ENCODE results near the gene CNTN6.

Gene CNTN6

DNA sequence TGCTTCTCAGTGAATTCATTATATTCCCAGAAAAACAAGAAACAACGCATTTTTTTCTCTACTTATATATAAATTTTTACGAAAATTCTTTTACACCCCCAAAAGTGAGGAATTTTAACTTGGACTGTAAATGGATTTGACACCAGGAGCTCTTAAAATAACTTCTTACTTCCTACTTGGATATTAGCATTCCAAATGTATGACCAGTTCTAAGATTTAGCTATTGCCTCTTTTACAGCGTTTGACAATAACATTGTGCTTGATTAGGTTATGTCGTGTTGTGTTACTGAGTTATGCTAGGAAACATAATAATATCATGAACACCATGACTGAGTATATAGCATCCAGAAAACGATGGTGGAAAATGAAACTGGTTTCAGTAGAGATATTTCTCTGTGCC is 177.0 kb downstream of the CNTN6 start:
- Histone ChIP-seq H3K9me3 (ENCODE audit: control insufficient read depth, low read length) (no peaks in the 10 kb centered on the region), H3K27ac (ENCODE audit: low read depth, low read length, severe bottlenecking) (no peak overlapping the region), H3K4me1 (ENCODE audit: control insufficient read depth, insufficient read depth, low read length, poor library complexity, severe bottlenecking) (no peaks in the 10 kb centered on the region), H3K4me3 (ENCODE audit: extremely low read depth, insufficient read depth, low read length, poor library complexity, severe bottlenecking) (no peak overlapping the region), H3K36me3 (ENCODE audit: control insufficient read depth, insufficient read depth, low read length) (no peaks in the 10 kb centered on the region)
- WGBS, 2 experiments (ENCODE audit: insufficient coverage in 2 of 2), result no CpG with 5 or more reads among the region's 5 CpGs

DNA sequence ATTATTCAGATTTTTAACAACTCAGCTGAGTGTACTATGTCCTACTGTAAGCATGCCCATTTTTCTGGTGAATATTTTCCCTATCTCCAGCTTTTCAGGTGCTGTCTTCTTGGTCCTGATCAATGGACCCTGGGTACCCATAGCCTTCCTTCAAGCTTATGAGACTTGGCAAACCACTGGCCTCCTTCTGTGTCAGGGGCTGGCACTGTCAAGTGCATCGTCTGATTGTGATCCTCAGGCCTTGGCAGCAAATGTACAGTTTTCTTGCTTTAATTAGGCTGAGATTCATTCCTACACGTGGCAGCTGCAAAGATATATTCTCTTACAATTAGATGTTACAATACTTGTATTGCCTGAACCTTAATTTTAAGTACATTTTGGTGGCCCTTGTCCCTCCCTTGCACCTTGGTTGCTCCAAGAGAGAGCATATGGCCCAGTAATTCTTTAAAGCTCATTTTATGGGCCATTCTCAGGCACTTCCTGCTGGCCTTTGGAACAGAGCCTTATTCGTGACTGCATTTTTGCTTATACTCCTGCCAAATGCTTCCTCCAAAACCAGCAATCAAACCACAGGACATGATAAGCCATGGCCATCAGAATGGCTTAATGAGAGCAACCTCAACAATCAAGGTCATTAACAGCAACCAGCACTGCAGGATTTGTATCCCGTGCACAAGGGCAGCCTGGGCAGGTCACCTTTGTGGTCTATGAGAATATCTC is 179.9 kb downstream of the CNTN6 start:
- no peak overlapping the region for H3K27ac ChIP-seq (ENCODE audit: low read depth, low read length, severe bottlenecking)
- H3K9me3 ChIP-seq (ENCODE audit: control insufficient read depth, low read length), result no peaks in the 10 kb centered on the region
- H3K36me3 ChIP-seq (ENCODE audit: control insufficient read depth, insufficient read depth, low read length), result no peaks in the 10 kb centered on the region
- H3K4me1 ChIP-seq (ENCODE audit: control insufficient read depth, insufficient read depth, low read length, poor library complexity, severe bottlenecking), result no peaks in the 10 kb centered on the region
- 67 to 90% methylated on average over 1 to 2 of the region's 4 CpGs for whole genome bisulfite sequencing, 2 experiments (ENCODE audit: insufficient coverage in 2 of 2)
- H3K4me3 ChIP-seq (ENCODE audit: extremely low read depth, insufficient read depth, low read length, poor library complexity, severe bottlenecking), result no peak overlapping the region

DNA sequence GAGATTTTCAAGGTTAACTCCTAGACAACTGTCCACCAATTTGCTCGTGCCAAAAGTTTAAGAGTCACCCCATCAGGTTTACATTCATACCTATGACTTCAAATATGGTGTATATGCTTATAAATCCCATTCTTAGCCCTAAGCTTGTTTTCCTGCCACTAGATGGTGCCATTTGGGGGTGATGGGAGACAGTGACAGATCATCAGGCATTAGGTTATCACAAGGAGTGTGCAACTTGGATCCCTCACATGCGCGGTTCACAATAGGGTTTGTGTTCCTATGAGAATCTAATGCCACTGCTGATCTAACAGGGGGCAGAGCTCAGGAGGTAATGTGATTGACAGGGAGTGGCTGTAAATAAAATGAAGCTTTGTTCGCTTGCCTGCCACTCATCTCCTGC is 182.7 kb downstream of the CNTN6 start:
- no peak overlapping the region for H3K4me3 ChIP-seq (ENCODE audit: extremely low read depth, insufficient read depth, low read length, poor library complexity, severe bottlenecking)
- WGBS, 2 experiments (ENCODE audit: insufficient coverage in 2 of 2), result 53 to 68% methylated on average over 2 of the region's 4 CpGs
- H3K27ac ChIP-seq (ENCODE audit: low read depth, low read length, severe bottlenecking), result no peak overlapping the region
- no peaks in the 10 kb centered on the region for H3K36me3 ChIP-seq (ENCODE audit: control insufficient read depth, insufficient read depth, low read length)
- H3K9me3 ChIP-seq (ENCODE audit: control insufficient read depth, low read length), result no peaks in the 10 kb centered on the region
- no peaks in the 10 kb centered on the region for H3K4me1 ChIP-seq (ENCODE audit: control insufficient read depth, insufficient read depth, low read length, poor library complexity, severe bottlenecking)

DNA sequence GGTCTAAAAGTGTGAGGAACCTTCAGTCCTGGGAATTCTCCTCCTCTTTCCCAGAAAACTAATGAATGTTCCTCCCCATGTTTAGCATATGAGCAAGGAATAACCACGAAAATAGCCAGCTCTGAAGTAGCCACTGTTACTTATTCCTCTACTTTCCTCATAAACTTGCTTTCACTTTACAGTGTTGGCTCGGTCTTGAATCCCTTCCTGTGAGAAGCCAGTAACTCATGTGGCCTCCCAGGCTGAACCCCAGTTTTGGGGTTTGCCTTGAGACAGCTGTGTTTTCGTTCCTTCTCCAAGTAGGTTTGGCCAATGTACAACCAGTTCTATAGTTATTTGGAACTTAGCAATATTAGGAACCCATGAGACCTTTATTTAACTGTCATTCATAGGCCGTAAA is 195.0 kb downstream of the CNTN6 start:
- H3K36me3 ChIP-seq (ENCODE audit: control insufficient read depth, insufficient read depth, low read length), result no peaks in the 10 kb centered on the region
- 72 to 75% methylated on average over 3 of the region's 4 CpGs for WGBS, 2 experiments (ENCODE audit: insufficient coverage in 2 of 2)

DNA sequence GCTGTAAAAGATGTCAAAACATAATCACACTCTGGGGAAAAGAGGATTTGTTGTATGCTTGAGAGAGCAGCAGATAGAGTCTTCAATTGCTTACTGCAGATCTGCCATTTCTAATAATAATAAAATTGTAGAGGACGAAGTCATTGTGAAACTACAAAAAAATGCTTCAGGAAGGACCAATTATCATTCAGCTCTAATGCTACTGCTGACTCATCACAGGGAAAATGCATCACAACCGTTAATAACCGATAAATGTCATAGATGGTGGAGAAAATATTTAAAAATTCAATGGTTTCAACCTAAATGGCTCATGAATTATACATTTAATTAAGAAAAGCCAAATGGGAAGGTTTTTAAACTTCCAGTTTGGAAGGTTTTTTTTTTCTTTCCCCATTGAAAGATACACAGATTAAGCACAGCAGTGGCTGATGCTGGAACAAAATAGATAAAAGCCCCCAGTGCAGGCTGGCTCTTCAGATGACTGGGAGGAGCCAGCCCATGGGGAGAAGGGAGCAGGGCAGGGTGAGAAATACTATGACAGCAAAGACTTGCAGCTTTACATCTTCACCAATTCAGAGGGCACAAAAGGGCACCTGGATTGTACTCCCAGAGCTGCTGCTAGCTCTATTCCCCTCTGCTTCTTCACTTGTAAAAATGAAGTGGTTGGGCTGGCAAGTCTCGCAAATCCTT is 196.1 kb downstream of the CNTN6 start:
- Histone ChIP-seq H3K4me1 (ENCODE audit: control insufficient read depth, insufficient read depth, low read length, poor library complexity, severe bottlenecking) (no peaks in the 10 kb centered on the region), H3K27ac (ENCODE audit: low read depth, low read length, severe bottlenecking) (no peak overlapping the region), H3K36me3 (ENCODE audit: control insufficient read depth, insufficient read depth, low read length) (no peaks in the 10 kb centered on the region), H3K4me3 (ENCODE audit: extremely low read depth, insufficient read depth, low read length, poor library complexity, severe bottlenecking) (no peak overlapping the region), H3K9me3 (ENCODE audit: control insufficient read depth, low read length) (no peaks in the 10 kb centered on the region)
- no CpG with 5 or more reads among the region's 4 CpGs for WGBS, 2 experiments (ENCODE audit: insufficient coverage in 2 of 2)

More for the DNA sequence above, 195.0 kb downstream of the CNTN6 start:
- no peaks in the 10 kb centered on the region for H3K4me1 ChIP-seq (ENCODE audit: control insufficient read depth, insufficient read depth, low read length, poor library complexity, severe bottlenecking)
- H3K27ac ChIP-seq (ENCODE audit: low read depth, low read length, severe bottlenecking), result no peak overlapping the region
- H3K9me3 ChIP-seq (ENCODE audit: control insufficient read depth, low read length), result no peaks in the 10 kb centered on the region
- no peak overlapping the region for H3K4me3 ChIP-seq (ENCODE audit: extremely low read depth, insufficient read depth, low read length, poor library complexity, severe bottlenecking)

DNA sequence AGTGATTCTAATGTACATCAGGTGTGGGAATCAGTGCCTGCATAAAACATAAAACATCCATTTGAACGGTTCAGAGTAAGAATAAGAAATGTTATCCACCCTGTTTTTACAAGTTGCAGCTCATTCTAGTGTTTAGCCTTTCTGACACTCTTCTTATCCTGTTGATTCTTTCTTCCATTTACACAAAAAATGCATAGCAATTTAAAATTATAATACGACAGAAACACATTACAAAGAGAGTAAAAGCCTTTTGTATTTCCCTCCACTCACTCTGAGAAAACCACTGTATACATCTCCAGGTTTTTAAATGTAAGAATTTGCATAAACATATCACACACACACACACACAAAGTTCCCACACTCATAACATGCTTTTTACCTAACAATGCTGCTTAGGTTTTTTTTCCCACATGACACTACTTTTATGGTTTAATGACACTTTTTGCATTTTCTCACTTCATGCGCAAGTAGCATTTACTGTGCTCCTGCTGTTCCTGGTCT is 199.8 kb downstream of the CNTN6 start:
- Histone ChIP-seq H3K36me3 (ENCODE audit: control insufficient read depth, insufficient read depth, low read length) (no peaks in the 10 kb centered on the region), H3K4me1 (ENCODE audit: control insufficient read depth, insufficient read depth, low read length, poor library complexity, severe bottlenecking) (no peaks in the 10 kb centered on the region), H3K4me3 (ENCODE audit: extremely low read depth, insufficient read depth, low read length, poor library complexity, severe bottlenecking) (no peak overlapping the region), H3K9me3 (ENCODE audit: control insufficient read depth, low read length) (no peaks in the 10 kb centered on the region), H3K27ac (ENCODE audit: low read depth, low read length, severe bottlenecking) (no peak overlapping the region)
- 49 to 100% methylated on average over 1 to 3 of the region's 3 CpGs for WGBS, 2 experiments (ENCODE audit: insufficient coverage in 2 of 2)

DNA sequence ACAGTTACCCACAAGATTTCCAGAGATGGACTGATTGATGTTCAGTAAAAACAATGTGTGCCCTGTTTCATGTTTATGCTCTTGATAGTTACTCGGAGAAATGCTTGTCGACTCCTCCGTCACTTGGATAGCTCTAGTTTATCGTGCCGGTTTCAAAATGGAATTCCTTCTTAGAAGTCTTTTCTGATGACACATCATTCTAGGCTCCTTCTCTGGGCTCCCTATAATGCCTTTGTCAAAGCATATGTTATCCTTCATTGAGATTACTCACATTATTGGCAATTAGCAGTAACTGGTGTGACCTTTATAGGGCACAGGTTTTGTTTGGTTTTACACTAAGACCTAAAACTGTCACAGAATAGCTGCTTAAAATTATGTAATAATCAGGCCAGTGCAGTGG is 201.8 kb downstream of the CNTN6 start:
- Histone ChIP-seq H3K27ac (ENCODE audit: low read depth, low read length, severe bottlenecking) (no peak overlapping the region), H3K4me1 (ENCODE audit: control insufficient read depth, insufficient read depth, low read length, poor library complexity, severe bottlenecking) (no peaks in the 10 kb centered on the region), H3K36me3 (ENCODE audit: control insufficient read depth, insufficient read depth, low read length) (no peaks in the 10 kb centered on the region), H3K4me3 (ENCODE audit: extremely low read depth, insufficient read depth, low read length, poor library complexity, severe bottlenecking) (no peak overlapping the region), H3K9me3 (ENCODE audit: control insufficient read depth, low read length) (no peaks in the 10 kb centered on the region)
- 74 to 89% methylated on average over 5 of the region's 5 CpGs for WGBS, 2 experiments (ENCODE audit: insufficient coverage in 2 of 2)

DNA sequence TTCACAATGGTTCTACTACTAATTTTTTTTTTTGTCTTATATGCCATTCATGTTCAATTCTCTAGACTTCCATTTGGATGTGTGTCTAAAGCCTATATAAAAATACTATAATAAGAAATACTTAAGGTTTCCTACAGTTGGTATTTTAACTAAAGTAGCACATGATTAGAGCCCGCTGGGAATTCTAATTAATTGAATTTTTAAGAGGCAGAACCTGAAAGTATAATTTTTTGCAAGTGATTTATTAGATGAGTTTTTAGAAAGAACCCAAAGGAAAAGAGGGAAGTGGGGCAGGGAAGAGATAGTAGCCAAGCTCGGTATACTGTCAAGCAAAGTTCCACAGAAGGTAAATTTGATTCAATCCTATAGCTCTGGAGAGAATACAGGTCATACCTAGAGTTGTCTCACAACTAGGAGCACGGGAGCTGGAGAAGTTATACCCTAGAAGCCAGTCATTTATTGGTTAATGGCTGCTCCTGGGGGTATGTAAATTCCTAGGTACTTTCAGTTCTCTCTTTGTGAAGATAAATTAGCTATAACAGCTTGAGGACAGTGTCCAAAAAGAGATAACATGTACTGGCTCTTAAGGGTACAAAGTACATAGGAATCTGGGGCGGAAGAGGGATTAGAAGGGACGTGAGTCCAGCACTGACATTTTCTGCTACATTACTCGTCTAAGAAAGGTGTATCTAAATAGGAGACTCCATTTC is 225.6 kb downstream of the CNTN6 start:
- 80 to 84% methylated on average over 4 to 6 of the region's 6 CpGs for WGBS, 2 experiments (ENCODE audit: insufficient coverage in 2 of 2)
- no peaks in the 10 kb centered on the region for H3K9me3 ChIP-seq (ENCODE audit: control insufficient read depth, low read length)
- no peaks in the 10 kb centered on the region for H3K36me3 ChIP-seq (ENCODE audit: control insufficient read depth, insufficient read depth, low read length)
- no peaks in the 10 kb centered on the region for H3K4me1 ChIP-seq (ENCODE audit: control insufficient read depth, insufficient read depth, low read length, poor library complexity, severe bottlenecking)
- no peak overlapping the region for H3K4me3 ChIP-seq (ENCODE audit: extremely low read depth, insufficient read depth, low read length, poor library complexity, severe bottlenecking)
- H3K27ac ChIP-seq (ENCODE audit: low read depth, low read length, severe bottlenecking), result no peak overlapping the region

DNA sequence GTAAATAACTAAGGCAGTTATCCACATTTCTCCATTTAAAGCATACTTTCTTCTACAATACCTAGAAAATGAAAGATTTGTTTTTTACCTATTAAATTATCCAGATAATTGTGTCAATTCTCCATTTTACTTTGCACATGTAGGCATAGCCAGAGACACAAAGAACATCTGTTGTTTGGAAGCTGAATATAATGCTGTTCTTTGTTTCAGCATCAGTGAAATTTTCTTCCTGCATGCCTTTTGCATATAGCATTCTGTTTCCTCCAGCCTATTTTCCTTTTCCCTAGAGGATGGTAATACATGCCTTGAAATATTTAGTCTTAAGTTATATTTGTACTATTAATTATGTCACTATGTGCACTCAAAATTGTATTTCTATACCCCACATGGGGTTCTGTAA is 233.7 kb downstream of the CNTN6 start:
- Histone ChIP-seq H3K27ac (ENCODE audit: low read depth, low read length, severe bottlenecking) (no peak overlapping the region), H3K4me3 (ENCODE audit: extremely low read depth, insufficient read depth, low read length, poor library complexity, severe bottlenecking) (no peak overlapping the region), H3K9me3 (ENCODE audit: control insufficient read depth, low read length) (no peaks in the 10 kb centered on the region), H3K36me3 (ENCODE audit: control insufficient read depth, insufficient read depth, low read length) (no peaks in the 10 kb centered on the region), H3K4me1 (ENCODE audit: control insufficient read depth, insufficient read depth, low read length, poor library complexity, severe bottlenecking) (no peaks in the 10 kb centered on the region)

DNA sequence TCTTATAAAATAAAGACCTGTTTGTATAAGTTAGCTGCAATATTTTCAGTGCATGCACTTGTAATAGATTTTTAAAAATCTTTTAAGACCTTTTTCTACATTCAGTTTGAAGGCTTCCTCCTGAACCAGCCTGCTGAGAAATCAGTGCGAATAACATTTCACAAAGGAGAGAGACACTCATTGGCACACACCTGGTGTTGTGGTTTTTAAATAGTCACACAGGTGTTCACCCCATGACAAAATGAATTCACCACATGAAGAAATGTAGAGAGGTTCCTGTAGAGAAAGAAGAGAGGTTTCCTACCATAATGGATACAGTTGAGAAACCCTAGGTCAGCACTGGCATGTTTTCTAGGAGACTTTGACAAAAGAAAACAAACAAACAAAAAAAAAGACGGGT is 237.3 kb downstream of the CNTN6 start:
- no peaks in the 10 kb centered on the region for H3K4me1 ChIP-seq (ENCODE audit: control insufficient read depth, insufficient read depth, low read length, poor library complexity, severe bottlenecking)
- no peak overlapping the region for H3K4me3 ChIP-seq (ENCODE audit: extremely low read depth, insufficient read depth, low read length, poor library complexity, severe bottlenecking)
- WGBS, 2 experiments (ENCODE audit: insufficient coverage in 2 of 2), result no CpG with 5 or more reads among the region's 2 CpGs
- no peaks in the 10 kb centered on the region for H3K36me3 ChIP-seq (ENCODE audit: control insufficient read depth, insufficient read depth, low read length)
- no peaks in the 10 kb centered on the region for H3K9me3 ChIP-seq (ENCODE audit: control insufficient read depth, low read length)
- no peak overlapping the region for H3K27ac ChIP-seq (ENCODE audit: low read depth, low read length, severe bottlenecking)

DNA sequence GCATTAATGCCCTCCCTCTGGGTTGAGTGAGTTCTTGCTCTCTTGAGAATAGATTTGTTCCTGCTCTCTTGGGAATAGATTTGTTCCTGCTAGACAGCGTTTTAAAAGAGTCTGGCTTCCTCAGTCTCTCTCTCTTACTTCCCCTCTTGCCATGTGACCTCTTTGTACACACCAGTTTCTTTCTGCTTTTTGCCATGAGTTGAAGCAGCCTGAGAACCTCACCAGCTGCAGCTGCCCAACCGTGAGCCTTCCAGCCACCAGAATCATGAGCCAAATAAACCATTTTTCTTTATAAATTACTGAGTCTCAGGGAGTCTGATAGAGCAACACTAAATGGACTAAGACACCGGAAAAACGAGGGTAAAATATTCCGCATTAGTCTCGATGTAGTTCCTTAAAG is 253.6 kb downstream of the CNTN6 start:
- Histone ChIP-seq H3K4me1 (ENCODE audit: control insufficient read depth, insufficient read depth, low read length, poor library complexity, severe bottlenecking) (no peaks in the 10 kb centered on the region), H3K27ac (ENCODE audit: low read depth, low read length, severe bottlenecking) (no peak overlapping the region), H3K4me3 (ENCODE audit: extremely low read depth, insufficient read depth, low read length, poor library complexity, severe bottlenecking) (no peak overlapping the region), H3K36me3 (ENCODE audit: control insufficient read depth, insufficient read depth, low read length) (no peaks in the 10 kb centered on the region), H3K9me3 (ENCODE audit: control insufficient read depth, low read length) (no peaks in the 10 kb centered on the region)
- 85 to 89% methylated on average over 6 of the region's 6 CpGs for WGBS, 2 experiments (ENCODE audit: insufficient coverage in 2 of 2)

All from mesodermal cell (in vitro differentiated cells).